ENCODE data around the gene CCNG2. TPM values are rescaled to one million over a fixed set of nuclear protein-coding genes. Genes with fewer than 3 reads are reported as not detected.

CCNG2 gene
- total RNA-seq, 1 experiment from 2014 or later: 10.6 TPM

DNA sequence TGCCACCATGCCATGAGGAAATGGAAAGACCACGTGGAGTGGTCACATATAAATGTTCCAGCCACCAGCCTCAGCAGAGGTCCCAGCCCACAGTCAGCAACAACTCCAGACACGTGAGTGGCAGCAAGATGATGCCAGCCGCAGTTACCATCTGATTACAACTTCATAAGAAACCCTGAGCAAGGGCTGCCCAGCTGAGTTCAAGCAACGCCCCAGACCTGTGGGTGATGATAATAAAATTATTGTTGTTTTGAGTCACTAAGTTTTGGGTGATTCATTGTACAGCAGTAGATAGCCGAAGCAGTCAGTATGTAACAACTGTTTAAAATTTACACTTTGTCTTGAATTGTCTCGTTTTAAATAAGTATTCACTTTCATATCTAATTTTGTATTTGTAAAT is 5.8 kb upstream of the CCNG2 start:
- Histone ChIP-seq H2BK5ac (ENCODE audit: insufficient read length, low read length) (no peak overlapping the region), H3T11ph (ENCODE audit: low read length) (no peak overlapping the region), H3K79me2 (ENCODE audit: insufficient read depth, low read length) (no peaks in the 10 kb centered on the region), H2AK5ac (ENCODE audit: insufficient read length, low read length) (no peak overlapping the region), H3K4me1 (ENCODE audit: insufficient read depth, low read length) (peaks cover 2% of the 10 kb centered on the region; the same call in 1 of the 2 replicates), H4K20me1 (ENCODE audit: control insufficient read depth, insufficient read depth, insufficient read length) (no peaks in the 10 kb centered on the region), H2BK12ac (ENCODE audit: insufficient read length, low read depth, low read length) (no peak overlapping the region), H3K18ac (ENCODE audit: insufficient read length, low read depth, low read length) (no peak overlapping the region), H2BK120ac (ENCODE audit: low read depth, low read length, poor library complexity, severe bottlenecking) (no peak overlapping the region), H3K56ac (ENCODE audit: insufficient read length, low read depth, low read length) (no peak overlapping the region), H3K79me1 (ENCODE audit: insufficient read depth, low read depth, low read length, poor library complexity, severe bottlenecking) (no peaks in the 10 kb centered on the region), H3K9ac (ENCODE audit: extremely low read depth, insufficient read length, low read length) (no peak overlapping the region), H3K23me2 (ENCODE audit: insufficient read length, low read depth, low read length, poor library complexity, severe bottlenecking) (no peaks in the 10 kb centered on the region), H4K5ac (ENCODE audit: insufficient read length, low read depth, low read length) (no peak overlapping the region), H2BK15ac (ENCODE audit: low read depth, low read length) (no peak overlapping the region), H3K4me2 (ENCODE audit: insufficient read depth, insufficient read length, low read length) (no peak overlapping the region), H4K8ac (replicated peaks; ENCODE audit: insufficient read length, low read depth, low read length) (no peak overlapping the region), H4K91ac (ENCODE audit: insufficient read length, low read depth, low read length) (no peak overlapping the region), H3K27ac (ENCODE audit: insufficient read length, low read depth, low read length) (no peak overlapping the region), H3K9me3 (ENCODE audit: control insufficient read depth, low read depth, low read length) (no peaks in the 10 kb centered on the region), H3K4ac (ENCODE audit: low read depth, low read length) (no peak overlapping the region), H3K14ac (ENCODE audit: insufficient read depth, low read length) (no peak overlapping the region), H3K27me3 (ENCODE audit: insufficient read depth, low read length) (no peaks in the 10 kb centered on the region), H3K23ac (ENCODE audit: insufficient read length, low read depth, low read length) (no peak overlapping the region), H2BK20ac (ENCODE audit: low read depth, low read length, poor library complexity, severe bottlenecking) (no peak overlapping the region), H2AFZ (ENCODE audit: low read length) (no peak overlapping the region)
- no CpG with 5 or more reads among the region's 6 CpGs for WGBS (ENCODE audit: extremely low coverage, insufficient read length, low lambda C conversion rate)
- Mint-ChIP-seq H3K27ac (no peak overlapping the region; a peak in 1 of 7 replicates), H3K36me3 (ENCODE audit: insufficient read depth in 1 of 3, low read depth in 3 of 3) (no peaks in the 10 kb centered on the region), H3K4me3 (no peak overlapping the region), H3K9me3 (no peaks in the 10 kb centered on the region; a peak in 1 of 5 replicates), H3K27me3 (ENCODE audit: low read depth) (no peaks in the 10 kb centered on the region; the same call in 1 of the 2 replicates), H3K4me1 (peaks cover 24 to 41% of the 10 kb centered on the region in 2 experiments)
- no peak for DNase-seq
- TF ChIP-seq, protein P1, sequence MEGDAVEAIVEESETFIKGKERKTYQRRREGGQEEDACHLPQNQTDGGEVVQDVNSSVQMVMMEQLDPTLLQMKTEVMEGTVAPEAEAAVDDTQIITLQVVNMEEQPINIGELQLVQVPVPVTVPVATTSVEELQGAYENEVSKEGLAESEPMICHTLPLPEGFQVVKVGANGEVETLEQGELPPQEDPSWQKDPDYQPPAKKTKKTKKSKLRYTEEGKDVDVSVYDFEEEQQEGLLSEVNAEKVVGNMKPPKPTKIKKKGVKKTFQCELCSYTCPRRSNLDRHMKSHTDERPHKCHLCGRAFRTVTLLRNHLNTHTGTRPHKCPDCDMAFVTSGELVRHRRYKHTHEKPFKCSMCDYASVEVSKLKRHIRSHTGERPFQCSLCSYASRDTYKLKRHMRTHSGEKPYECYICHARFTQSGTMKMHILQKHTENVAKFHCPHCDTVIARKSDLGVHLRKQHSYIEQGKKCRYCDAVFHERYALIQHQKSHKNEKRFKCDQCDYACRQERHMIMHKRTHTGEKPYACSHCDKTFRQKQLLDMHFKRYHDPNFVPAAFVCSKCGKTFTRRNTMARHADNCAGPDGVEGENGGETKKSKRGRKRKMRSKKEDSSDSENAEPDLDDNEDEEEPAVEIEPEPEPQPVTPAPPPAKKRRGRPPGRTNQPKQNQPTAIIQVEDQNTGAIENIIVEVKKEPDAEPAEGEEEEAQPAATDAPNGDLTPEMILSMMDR (conservative IDR thresholded peaks at IDR 0.05): no peak

Data from H9 (cell line).